ENCODE results near the gene PILRA.
"Not testable (repeated sequence)": the region's sequence is repeated elsewhere in the genome, so short reads cannot be mapped to it uniquely, and the experiment has no call there.

The PILRA gene

DNA sequence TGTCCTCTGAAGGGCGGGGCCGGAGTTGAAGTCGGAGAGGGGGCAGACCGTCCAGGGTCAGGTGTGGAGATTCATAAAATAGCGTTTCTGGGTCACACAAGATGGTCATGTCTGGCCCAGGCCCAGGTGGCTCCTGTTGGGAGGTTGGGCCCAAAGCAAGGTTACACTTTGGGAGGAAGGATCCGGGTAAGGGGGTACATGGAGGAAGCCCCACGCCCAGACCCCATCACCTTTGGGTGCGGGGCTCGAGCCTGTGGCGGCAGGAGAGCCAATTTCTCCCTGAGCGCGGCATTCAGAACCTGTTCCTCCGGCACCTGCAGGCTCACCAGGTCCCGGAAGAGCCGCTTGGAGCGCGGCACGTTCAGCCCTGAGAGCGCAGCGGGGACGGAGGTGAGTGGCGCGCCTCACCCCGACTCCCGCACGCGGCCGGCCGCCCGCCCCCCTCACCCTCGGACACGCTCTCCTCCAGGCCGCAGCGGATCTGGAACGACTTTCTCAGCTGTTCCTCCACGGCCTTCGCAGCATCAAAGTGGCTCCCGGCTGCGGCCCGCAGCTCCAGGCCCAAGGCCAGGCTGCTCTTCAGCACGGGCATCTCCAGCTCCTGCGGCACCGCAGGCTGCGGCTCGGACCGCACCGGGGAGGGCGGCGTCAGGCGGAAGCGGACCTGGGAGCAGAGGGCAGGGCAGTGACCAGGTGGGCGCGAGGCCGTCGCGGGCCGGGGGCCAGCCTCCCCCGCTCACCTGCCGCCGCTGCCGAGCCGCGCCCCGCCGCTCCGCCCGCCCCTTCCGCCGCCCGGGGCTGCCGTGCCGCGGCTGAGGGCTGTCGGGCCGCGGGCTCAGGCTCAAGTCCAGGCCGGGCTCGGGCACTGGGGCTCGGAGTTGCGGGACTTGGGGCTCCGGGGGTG lies 62.4 kb downstream of the PILRA start:
- peak; percentile 65 for DNase-seq

DNA sequence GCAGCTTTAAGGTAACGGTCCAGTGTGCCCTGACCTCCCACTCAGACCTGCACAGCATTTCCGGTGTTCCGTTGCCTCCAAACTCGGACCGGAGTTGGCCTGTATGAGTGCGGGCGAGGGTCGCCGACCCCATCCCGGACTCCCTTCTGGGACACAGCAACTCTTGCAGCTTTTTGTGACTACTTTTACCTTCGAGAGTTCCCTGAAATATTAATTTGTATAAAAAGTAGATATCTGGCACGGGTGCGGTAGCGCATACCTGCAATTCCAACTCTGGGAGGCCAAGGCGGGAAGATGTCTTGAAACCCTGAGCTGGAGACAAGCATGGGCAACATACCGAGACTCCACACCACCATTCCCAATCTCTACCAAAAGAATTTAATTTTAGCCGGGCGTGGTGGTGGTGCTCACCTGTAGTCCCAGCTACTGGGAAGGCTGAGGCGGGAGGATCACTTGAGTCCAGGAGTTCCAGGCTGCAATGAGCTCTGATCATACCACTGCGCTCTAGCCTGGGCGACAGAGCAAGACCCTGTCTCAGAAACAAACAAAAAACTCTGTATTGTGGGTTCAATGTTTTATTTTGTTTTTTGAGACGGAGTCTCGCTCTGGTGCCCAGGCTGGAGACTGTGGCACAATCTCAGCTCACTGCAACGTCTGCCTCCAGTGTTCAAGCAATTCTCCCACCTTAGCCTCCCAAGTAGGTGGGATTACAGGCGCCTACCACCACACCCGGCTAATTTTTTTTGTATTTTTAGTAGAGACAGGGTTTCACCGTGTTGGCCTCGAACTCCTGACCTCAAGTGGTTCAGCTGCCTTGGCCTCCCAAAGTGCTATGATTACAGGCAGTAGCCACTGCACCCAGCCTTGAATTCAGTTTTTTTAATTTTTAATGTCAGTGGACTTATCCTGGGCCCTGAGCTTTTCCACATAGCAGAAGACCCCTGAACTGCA lies 64.1 kb downstream of the PILRA start:
- no peak for DNase-seq

DNA sequence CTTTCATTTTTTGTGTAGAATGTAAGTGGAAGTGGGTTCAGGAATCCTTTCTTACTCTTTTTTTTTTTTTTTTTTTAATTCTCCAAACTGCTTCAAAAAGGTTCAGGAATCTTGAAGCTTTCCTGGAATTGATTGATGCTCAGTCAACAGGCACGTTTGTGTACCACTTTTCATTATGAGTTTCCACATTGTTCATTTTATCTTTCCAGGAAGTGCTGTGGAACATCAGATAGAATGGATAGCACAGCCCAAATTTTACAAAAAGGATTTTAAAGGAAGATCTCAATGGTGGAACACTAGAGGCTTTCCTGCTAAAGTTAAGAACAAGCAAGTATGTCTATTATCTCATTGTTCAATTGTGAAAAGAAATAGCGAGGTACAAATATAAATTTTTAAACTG lies 64.9 kb downstream of the PILRA start:
- no peak for DNase-seq

DNA sequence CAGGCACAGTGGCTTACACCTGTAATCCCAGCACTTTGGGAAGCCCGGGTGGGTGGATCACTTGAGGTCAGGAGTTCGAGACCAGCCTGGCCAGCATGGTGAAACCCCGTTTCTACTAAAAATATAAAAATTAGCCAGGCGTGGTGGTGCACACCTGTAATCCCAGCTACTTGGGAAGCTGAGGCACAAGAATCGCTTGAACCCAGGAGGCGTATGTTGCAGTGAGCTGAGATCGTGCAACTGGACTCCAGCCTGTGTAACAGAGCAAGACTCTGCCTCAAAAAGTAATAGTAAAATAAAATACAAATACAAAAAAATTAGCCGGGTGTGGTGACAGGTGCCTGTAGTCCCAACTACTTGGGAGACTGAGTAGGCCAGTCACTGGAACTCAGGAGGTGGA lies 65.4 kb downstream of the PILRA start:
- not testable (repeated sequence) for DNase-seq

DNA sequence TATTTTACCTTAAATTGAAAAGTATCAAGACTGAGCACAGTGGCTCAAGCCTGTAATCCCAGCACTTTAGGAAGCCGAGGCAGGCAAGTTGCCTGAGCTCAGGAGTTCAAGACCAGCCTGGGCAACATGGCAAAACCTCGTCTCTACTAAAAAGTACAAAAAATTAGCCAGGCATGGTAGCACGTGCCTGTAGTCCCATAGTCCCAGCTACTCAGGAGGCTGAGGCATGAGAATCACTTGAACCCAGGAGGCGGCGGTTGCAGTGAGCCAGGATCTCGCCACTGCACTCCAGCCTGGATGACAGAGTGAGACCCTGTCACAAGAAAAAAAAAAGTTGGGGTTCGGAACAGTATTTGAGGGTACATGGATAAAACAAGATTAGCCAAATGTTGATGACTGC lies 66.0 kb downstream of the PILRA start:
- not testable (repeated sequence) for DNase-seq

DNA sequence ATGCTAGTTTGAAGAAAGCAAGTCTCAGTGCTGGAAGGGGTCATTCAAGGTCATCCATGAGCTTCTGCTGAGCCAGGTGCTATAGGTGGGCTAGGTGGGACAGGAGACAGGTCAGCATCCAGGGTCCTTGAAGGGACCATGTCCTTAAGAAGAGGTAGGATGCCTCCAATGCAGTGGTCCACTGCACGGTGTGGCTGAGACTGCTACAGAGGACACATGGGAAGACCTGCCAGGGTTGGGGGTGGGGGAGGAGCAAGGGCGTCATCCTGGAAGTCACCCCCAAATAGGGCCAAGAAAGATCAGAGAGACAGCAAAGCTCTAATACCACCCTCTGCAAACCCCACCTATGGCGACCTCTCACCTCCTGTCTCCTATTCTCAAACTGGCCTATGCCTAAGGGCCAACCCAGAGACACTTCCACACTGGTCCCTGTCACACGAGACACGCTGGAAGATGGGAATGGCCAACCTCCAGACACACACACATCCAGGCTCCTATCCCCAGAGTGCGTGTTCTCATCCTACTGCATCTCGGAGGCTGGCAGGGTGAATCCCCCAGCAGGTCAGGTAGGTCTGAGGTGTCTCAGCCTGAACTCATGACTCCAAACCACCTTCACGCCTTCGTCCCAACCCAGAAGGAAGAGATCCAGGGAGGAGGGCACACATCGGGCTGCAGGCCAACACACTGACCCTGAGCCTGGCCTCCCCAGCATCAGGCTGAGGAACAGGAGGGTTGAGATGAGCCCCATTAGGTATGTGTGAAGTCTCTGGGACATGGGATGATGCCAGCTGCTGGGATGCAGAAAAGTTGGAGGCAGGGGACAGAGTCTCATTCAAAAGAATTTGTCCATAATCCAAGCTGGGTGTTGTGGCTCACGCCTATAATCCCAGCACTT lies 68.6 kb downstream of the PILRA start:
- peak; percentile 12 for DNase-seq

DNA sequence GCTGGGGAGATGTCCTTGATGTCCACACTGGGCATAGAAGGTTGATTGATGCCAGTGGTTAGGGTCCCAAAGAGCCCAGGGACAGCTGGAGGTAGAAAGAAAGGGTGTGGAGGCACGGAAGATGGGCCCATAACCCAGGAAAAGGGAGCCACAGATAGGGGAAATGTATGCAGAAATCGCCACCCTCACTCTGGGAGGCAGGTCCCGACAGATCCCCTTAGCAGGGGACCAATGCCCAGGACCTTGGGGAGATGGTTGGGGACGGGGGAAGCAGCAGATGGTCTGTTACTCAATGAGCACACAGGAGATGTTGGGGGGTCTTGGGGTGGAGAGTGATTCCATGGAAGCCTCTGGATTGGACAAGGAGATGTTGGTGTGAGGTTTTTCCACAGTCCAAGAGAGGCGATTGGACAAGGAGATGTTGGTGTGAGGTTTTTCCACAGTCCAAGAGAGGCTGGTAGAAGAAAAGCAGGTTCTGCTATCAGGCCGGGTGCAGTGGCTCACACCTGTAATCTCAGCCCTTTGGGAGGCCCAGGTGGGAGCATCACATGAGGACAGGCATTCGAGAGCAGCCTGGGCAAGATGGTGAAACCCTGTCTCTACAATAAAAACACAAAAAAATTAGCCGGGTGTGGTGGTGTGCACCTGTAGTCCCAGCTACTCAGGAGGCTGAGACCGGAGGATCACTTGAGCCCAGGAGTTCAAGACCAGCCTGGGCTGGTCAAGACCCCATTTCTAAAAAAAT lies 70.0 kb downstream of the PILRA start:
- peak; percentile 16 for DNase-seq

DNA sequence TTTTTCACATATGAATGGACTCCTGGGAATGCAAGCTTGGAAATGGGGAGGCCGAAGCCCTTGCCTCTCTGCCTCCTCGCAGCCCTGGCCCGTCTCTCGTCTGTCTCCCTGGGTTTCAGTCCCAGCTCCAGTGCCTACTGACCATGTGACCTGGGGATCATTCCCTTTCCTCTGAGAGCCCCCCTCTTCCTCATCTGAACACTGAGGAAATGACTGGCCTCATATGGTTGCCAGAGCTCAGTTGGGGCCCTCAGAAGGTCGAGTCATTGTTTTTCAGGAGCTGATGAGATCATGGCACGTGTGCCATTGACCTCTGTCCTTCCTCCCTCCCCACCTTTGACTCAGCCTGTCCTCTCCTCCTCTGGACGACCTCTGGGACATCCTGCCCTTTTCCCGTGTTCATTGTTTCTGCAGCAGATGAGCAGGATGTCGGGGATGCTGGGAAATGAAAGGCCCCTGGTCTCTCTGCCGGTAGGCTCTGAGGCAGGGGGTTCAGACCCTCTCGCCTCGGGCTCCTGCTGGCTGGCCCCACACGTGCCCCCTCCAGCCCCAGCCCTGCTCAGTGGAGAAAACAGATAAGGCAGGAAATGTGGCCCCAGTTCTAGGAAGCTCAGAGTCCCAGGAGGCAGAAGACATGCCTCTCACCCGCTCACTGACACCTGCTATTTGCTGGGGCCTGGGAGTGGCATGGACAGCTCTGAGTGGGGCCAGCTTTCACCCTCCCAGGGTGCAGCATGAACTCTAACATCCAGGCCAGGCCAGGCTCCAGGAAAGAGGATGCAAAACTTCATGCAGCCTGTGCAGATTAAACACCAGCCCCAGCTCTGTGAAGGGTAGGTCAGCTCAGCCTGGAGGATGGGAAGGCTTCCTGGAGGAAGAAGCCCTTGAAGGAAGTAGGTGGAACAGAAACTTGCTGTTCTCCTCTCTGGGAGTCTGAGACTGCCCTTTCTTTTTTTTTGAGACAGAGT lies 71.3 kb downstream of the PILRA start:
- DNase-seq: peak; percentile 43

DNA sequence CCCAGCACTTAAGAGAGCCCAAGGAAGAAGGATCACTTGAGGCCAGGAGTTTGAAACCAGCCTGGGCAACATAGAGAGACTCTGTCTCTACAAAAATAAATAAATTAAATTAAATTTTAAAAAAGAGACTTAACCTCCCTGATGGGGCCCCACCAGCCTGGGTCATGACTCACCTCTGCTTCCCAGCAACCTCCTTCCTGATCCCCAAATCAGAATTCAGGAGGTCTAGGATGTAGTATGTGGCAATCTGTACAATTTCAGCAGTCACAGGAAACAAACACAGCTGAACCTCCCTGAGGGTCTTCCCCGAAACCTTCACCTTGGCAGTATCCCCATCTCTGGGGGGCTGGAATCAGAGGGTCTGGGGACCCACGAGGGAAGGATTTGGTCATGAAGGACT lies 72.8 kb downstream of the PILRA start:
- no peak for DNase-seq

DNA sequence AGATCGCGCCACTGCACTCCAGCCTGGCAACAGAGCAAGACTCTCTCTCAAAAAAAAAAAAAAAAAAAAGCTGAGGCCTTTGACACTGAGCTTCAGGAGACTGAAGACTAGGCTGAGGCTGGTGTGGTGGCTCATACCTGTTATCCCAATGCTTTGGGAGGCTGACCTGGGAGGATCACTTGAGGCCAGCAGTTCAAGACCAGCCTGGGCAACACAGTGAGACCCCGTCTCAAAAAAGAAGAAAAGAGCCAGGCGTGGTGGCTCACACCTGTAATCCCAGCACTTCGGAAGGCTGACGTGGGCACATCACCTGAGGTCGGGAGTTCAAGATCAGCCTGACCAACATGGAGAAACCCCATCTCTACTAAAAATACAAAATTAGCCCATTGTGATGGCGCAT lies 74.1 kb downstream of the PILRA start:
- peak; percentile 5 for DNase-seq

DNA sequence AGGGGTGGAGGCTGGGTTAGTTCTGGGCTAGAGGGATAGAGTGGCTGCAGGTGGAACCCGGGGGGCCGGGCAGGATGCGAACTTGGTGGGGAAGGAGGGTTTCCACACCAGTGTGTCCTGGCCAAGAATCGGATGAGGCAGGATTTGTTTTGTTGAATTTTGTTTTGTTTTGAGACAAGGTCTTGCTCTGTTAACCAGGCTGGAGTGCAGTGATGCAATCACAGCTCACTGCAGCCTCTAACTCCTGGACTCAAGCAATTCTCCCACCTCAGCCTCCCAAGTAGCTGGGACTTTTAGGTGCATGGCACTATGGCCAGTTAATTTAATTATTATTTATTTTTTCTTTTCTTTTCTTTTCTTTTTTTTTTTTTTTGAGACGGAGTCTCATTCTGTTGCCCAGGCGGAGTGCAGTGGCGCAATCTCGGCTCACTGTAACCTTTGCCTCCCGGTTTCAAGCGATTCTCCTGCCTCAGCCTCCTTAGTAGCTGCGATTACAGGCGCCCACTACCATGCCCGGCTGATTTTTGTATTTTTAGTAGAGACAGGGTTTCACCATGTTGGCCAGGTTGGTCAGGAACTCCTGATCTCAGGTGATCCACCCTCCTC lies 76.0 kb downstream of the PILRA start:
- no peak for DNase-seq
